ENCODE results near the gene GABRR1. TPM values are rescaled to one million over a fixed set of nuclear protein-coding genes. Genes with fewer than 3 reads are reported as not detected.
A peak's percentile ranks its signal among the peaks of the same experiment; 100 is the strongest.

Gene GABRR1
- total and polyA plus RNA-seq, 2 of the 13 experiments (the other 11 are each of a cell fraction or from before 2014, with no cell fraction given), result not detected

- TF ChIP-seq, protein P1, sequence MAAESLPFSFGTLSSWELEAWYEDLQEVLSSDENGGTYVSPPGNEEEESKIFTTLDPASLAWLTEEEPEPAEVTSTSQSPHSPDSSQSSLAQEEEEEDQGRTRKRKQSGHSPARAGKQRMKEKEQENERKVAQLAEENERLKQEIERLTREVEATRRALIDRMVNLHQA (CRISPR knock-in tag; IDR thresholded peaks at IDR 0.05), result no peak
- no peak for TF ChIP-seq ZNF235 (CRISPR knock-in tag; IDR thresholded peaks at IDR 0.05; ENCODE audit: borderline replicate concordance)
- TF ChIP-seq DR1 (CRISPR knock-in tag; IDR thresholded peaks at IDR 0.05), result no peak
- TF ChIP-seq TOPORS (CRISPR knock-in tag; IDR thresholded peaks at IDR 0.05), result no peak
- peak in 1 of 2 experiments; percentile 63; a peak in 1 of 4 replicates for TF ChIP-seq EP300 (IDR thresholded peaks at IDR 0.05; ENCODE audit: low read depth in 2 of 2, low read length in 2 of 2)
- TF ChIP-seq EP300 (CRISPR knock-in tag; IDR thresholded peaks at IDR 0.05; ENCODE audit: borderline replicate concordance), result no peak
- TF ChIP-seq IRX3 (CRISPR knock-in tag; IDR thresholded peaks at IDR 0.05; ENCODE audit: borderline replicate concordance, low read depth), result no peak
- TF ChIP-seq, protein P2, sequence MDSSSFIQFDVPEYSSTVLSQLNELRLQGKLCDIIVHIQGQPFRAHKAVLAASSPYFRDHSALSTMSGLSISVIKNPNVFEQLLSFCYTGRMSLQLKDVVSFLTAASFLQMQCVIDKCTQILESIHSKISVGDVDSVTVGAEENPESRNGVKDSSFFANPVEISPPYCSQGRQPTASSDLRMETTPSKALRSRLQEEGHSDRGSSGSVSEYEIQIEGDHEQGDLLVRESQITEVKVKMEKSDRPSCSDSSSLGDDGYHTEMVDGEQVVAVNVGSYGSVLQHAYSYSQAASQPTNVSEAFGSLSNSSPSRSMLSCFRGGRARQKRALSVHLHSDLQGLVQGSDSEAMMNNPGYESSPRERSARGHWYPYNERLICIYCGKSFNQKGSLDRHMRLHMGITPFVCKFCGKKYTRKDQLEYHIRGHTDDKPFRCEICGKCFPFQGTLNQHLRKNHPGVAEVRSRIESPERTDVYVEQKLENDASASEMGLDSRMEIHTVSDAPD (CRISPR knock-in tag; IDR thresholded peaks at IDR 0.05), result no peak; the same call in 1 of the 2 replicates
- no peak for TF ChIP-seq ZBTB38 (CRISPR knock-in tag; IDR thresholded peaks at IDR 0.05)
- no peak for TF ChIP-seq NFATC3 (CRISPR knock-in tag; IDR thresholded peaks at IDR 0.05)
- no peak for TF ChIP-seq RBAK (CRISPR knock-in tag; IDR thresholded peaks at IDR 0.05)
- TF ChIP-seq ZNF441 (CRISPR knock-in tag; IDR thresholded peaks at IDR 0.05; ENCODE audit: borderline replicate concordance), result no peak
- TF ChIP-seq PAXIP1 (CRISPR knock-in tag; conservative IDR thresholded peaks at IDR 0.05), result peak; percentile 89
- TF ChIP-seq MTERF4 (CRISPR knock-in tag; IDR thresholded peaks at IDR 0.05), result no peak
- TF ChIP-seq SP140L (CRISPR knock-in tag; IDR thresholded peaks at IDR 0.05; ENCODE audit: borderline replicate concordance), result no peak
- TF ChIP-seq ZNF10 (CRISPR knock-in tag; IDR thresholded peaks at IDR 0.05; ENCODE audit: borderline replicate concordance, low read depth), result no peak
Measured at GRCh38 chr6:89140347-89141156, 76.6 kb downstream of the GABRR1 start (continued).
